Measurements from ENCODE around the gene PCSK2. TPM values are rescaled to one million over a fixed set of nuclear protein-coding genes. Genes with fewer than 3 reads are reported as not detected.

The PCSK2 gene
- total and polyA plus RNA-seq, 2 of the 8 experiments (the other 6 are each of a cell fraction or from before 2014, with no cell fraction given) = 1.9 to 4.2 TPM

GRCh38 chr20:17205084-17205813 lies 21.6 kb upstream of the PCSK2 start:
- no peak for TF ChIP-seq CTCF (IDR thresholded peaks at IDR 0.05; ENCODE audit: control extremely low read depth in 1 of 3, insufficient read depth in 1 of 3, low read depth in 1 of 3, low read length in 3 of 3)
- Histone ChIP-seq H3K18ac (ENCODE audit: extremely low read depth, low read length) (no peak overlapping the region), H3K27me3 (replicated peaks in 1 of 4; ENCODE audit: control insufficient read depth in 3 of 4, extremely low read depth in 1 of 4, insufficient read depth in 3 of 4, low read length in 3 of 4) (no peaks in the 10 kb centered on the region; a peak in 1 of 7 replicates), H2BK120ac (replicated peaks; ENCODE audit: low read depth, low read length) (no peak overlapping the region), H2AK5ac (ENCODE audit: low read depth, low read length) (no peak overlapping the region), H3K4me2 (ENCODE audit: insufficient read depth in 1 of 2, low read depth in 2 of 2, low read length in 2 of 2) (no peak overlapping the region), H3K79me1 (ENCODE audit: low read depth, low read length) (no peaks in the 10 kb centered on the region), H4K20me1 (replicated peaks in 1 of 2; ENCODE audit: control insufficient read depth in 1 of 2, insufficient read depth in 2 of 2, low read length in 2 of 2) (no peaks in the 10 kb centered on the region), H4K8ac (ENCODE audit: extremely low read depth, insufficient read depth, low read length) (no peak overlapping the region), H3K23me2 (ENCODE audit: low read depth, low read length) (no peaks in the 10 kb centered on the region), H3K9me3 (ENCODE audit: insufficient read depth in 2 of 2, low read depth in 1 of 2, low read length in 1 of 2) (no peaks in the 10 kb centered on the region), H2BK15ac (ENCODE audit: low read length) (no peak overlapping the region), H3K14ac (ENCODE audit: insufficient read length) (no peak overlapping the region), H3K23ac (ENCODE audit: insufficient read length) (no peak overlapping the region), H3K79me2 (ENCODE audit: control insufficient read depth in 1 of 2, insufficient read depth in 2 of 2, low read length in 2 of 2) (no peaks in the 10 kb centered on the region), H2AFZ (ENCODE audit: low read length) (no peak overlapping the region), H3K4me3 (ENCODE audit: extremely low read depth in 1 of 4, insufficient read depth in 2 of 4, low read depth in 3 of 4, low read length in 4 of 4) (no peak overlapping the region), H3K9ac (replicated peaks in 1 of 4; ENCODE audit: extremely low read depth in 1 of 4, low read depth in 3 of 4, low read length in 3 of 4) (no peak overlapping the region), H3K4ac (replicated peaks; ENCODE audit: insufficient read length, low read depth, low read length) (no peak overlapping the region), H3K36me3 (ENCODE audit: control insufficient read depth in 2 of 4, insufficient read depth in 4 of 4, low read length in 3 of 4) (no peaks in the 10 kb centered on the region), H3K4me1 (replicated peaks in 1 of 4; ENCODE audit: control insufficient read depth in 3 of 4, insufficient read depth in 4 of 4, low read length in 3 of 4) (no peaks in the 10 kb centered on the region), H3K56ac (replicated peaks; ENCODE audit: insufficient read length, low read depth, low read length) (no peak overlapping the region), H2BK5ac (ENCODE audit: low read depth, low read length) (no peak overlapping the region), H4K91ac (replicated peaks; ENCODE audit: insufficient read length, low read length) (no peak overlapping the region), H4K5ac (ENCODE audit: insufficient read length, low read depth, low read length) (no peak overlapping the region), H2BK20ac (ENCODE audit: low read length) (no peak overlapping the region), H3K27ac (ENCODE audit: low read depth, low read length) (no peak overlapping the region), H2BK12ac (ENCODE audit: low read depth, low read length) (no peak overlapping the region)
- ChIA-PET POLR2A (ENCODE audit: partially characterized antibody) (no interaction called here), CTCF (ENCODE audit: partially characterized antibody) (no interaction called here)
- 89% methylated on average over 7 of the region's 7 CpGs; no CpG with 5 or more reads in 1 of the 2 experiments for WGBS, 2 experiments (ENCODE audit: extremely low coverage in 1 of 2, insufficient coverage in 1 of 2, insufficient read length in 1 of 2, insufficient replicate concordance in 2 of 2, low coverage in 1 of 2, low lambda C conversion rate in 2 of 2, missing lambda C conversion rate in 1 of 2)
- no peak for DNase-seq (ENCODE audit: low read depth in 1 of 2, low spot score in 2 of 2)
- FAIRE-seq = no peak

All from H1 (cell line).